Hepatocyte (in vitro differentiated cells): ENCODE measurements around the gene ABCA10. TPM values are rescaled to one million over a fixed set of nuclear protein-coding genes. Genes with fewer than 3 reads are reported as not detected.

Experiments
- DNase-seq: peaks from one replicate; pipeline ENCODE4 v3.0.0-alpha.2; 2016; ENCODE audit warnings: low spot score
- H2AFZ ChIP-seq: fragments of 200-600 bp; sonication (generic); 2 replicates; pipeline ENCODE4 v1.6.0; 2016; ENCODE audit warnings: antibody characterized with exemption, mild to moderate bottlenecking
- H3K27ac ChIP-seq: fragments of 200-600 bp; sonication (generic); 2 replicates; pipeline ENCODE4 v1.5.1; 2016; ENCODE audit warnings: mild to moderate bottlenecking
- H3K27me3 ChIP-seq: fragments of 200-600 bp; sonication (generic); 2 replicates; pipeline ENCODE4 v1.6.1; 2016
- H3K36me3 ChIP-seq: fragments of 200-600 bp; sonication (generic); replicated peaks from 2 replicates; pipeline ENCODE4 v1.5.1; 2016; ENCODE audit warnings: low read depth; ENCODE audit not compliant: insufficient read depth
- H3K4me1 ChIP-seq: fragments of 200-600 bp; sonication (generic); 2 replicates; pipeline ENCODE4 v1.5.1; 2016; ENCODE audit warnings: mild to moderate bottlenecking, moderate library complexity; ENCODE audit not compliant: insufficient read depth
- H3K4me2 ChIP-seq: fragments of 200-600 bp; sonication (generic); 2 replicates; pipeline ENCODE4 v1.6.0; 2016
- H3K4me3 ChIP-seq: fragments of 200-600 bp; sonication (generic); 2 replicates; pipeline ENCODE4 v1.5.1; 2016; ENCODE audit warnings: mild to moderate bottlenecking
- H3K79me2 ChIP-seq: fragments of 200-600 bp; sonication (generic); 2 replicates; pipeline ENCODE4 v1.6.0; 2017; ENCODE audit warnings: mild to moderate bottlenecking
- H3K9me2 ChIP-seq: fragments of 200-600 bp; sonication (generic); replicated peaks from 2 replicates; pipeline ENCODE4 v1.6.0; 2017; ENCODE audit warnings: mild to moderate bottlenecking; ENCODE audit not compliant: insufficient read depth
- H3K9me3 ChIP-seq: fragments of 200-600 bp; sonication (generic); 2 replicates; pipeline ENCODE4 v1.5.1; 2016; ENCODE audit warnings: low read depth, mild to moderate bottlenecking
- H4K20me1 ChIP-seq: fragments of 200-600 bp; sonication (generic); 2 replicates; pipeline ENCODE4 v1.6.0; 2016; ENCODE audit warnings: mild to moderate bottlenecking; ENCODE audit not compliant: insufficient read depth, poor library complexity, severe bottlenecking
- CTCF ChIP-seq: fragments of 200-600 bp; sonication (generic); IDR thresholded peaks from 2 replicates; pipeline ENCODE4 v1.5.1; 2016; ENCODE audit warnings: antibody characterized with exemption, mild to moderate bottlenecking; ENCODE audit not compliant: poor library complexity
- EZH2 ChIP-seq: fragments of 200-600 bp; sonication (generic); IDR thresholded peaks from 2 replicates; pipeline ENCODE4 v1.6.1; 2016; ENCODE audit warnings: antibody characterized with exemption, mild to moderate bottlenecking, borderline replicate concordance
- EZH2phosphoT487 ChIP-seq: fragments of 200-600 bp; sonication (generic); IDR thresholded peaks from one replicate; pipeline ENCODE4 v1.6.1; 2018; ENCODE audit warnings: antibody characterized with exemption, mild to moderate bottlenecking, low read depth, moderate library complexity; ENCODE audit not compliant: unreplicated experiment, severe bottlenecking
- WGBS: methylation state at CpG from one replicate; pipeline ENCODE4 v1.1.6; 2016; ENCODE audit warnings: low lambda C conversion rate; ENCODE audit errors: missing lambda C conversion rate; 5-methylcytosine and 5-hydroxymethylcytosine counted together
- polyA plus RNA-seq: library from polyadenylated mRNA; unstranded; fragments of >200 nt; fragmentation: Nextera tagmentation; extraction: Ambion mirVana; gene quantifications from 2 replicates; pipeline ENCODE4 v1.2.1, GENCODE V29; 2016
- total RNA-seq: library from RNA; depleted of rRNA; stranded (reverse); fragments of >200 nt; gene quantifications from 2 replicates; pipeline ENCODE4 v1.2.3, GENCODE V29; 2014

The ABCA10 gene
- total and polyA plus RNA-seq, 2 experiments from 2014 or later: 4.7 TPM; not detected in 1

DNA sequence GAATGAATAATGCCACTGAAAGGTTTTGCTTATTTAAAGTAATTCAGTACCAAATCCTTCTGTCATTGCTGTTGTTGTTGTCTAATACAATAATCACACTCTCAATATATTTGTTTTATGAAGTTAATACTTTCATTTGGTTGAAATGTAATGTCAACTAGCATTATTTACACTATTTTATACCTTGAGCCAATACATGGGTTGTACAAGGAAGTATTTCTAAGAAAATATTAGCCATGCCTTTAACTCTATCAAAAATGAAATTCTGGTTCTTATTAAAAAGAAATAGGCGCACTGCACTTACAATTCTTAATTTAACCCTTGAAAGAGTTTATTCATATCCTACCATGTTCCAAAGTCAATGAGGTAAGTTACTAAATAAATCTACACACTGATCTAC is 17.6 kb upstream of the ABCA10 start:
- H3K27ac ChIP-seq: no peak overlapping the region
- H4K20me1 ChIP-seq: no peaks in the 10 kb centered on the region
- no peak for DNase-seq
- no peak overlapping the region for H2AFZ ChIP-seq
- H3K36me3 ChIP-seq: no peaks in the 10 kb centered on the region
- H3K4me1 ChIP-seq: no peaks in the 10 kb centered on the region
- no peaks in the 10 kb centered on the region for H3K9me2 ChIP-seq
- no peak for TF ChIP-seq EZH2
- no peak for TF ChIP-seq EZH2phosphoT487
- no peak for TF ChIP-seq CTCF
- H3K9me3 ChIP-seq: no peaks in the 10 kb centered on the region
- H3K27me3 ChIP-seq: no peaks in the 10 kb centered on the region
- no peak overlapping the region for H3K4me2 ChIP-seq
- no peak overlapping the region for H3K4me3 ChIP-seq
- 48% methylated on average over 1 of the region's 1 CpG for WGBS
- H3K79me2 ChIP-seq: no peaks in the 10 kb centered on the region

- Histone ChIP-seq H3K79me2 (no peaks in the 10 kb centered on the region), H2AFZ (no peak overlapping the region), H3K4me3 (no peak overlapping the region), H3K9me2 (no peaks in the 10 kb centered on the region), H3K4me2 (no peak overlapping the region), H3K4me1 (no peaks in the 10 kb centered on the region), H3K27me3 (no peaks in the 10 kb centered on the region), H3K36me3 (no peaks in the 10 kb centered on the region), H3K27ac (no peak overlapping the region), H4K20me1 (no peaks in the 10 kb centered on the region), H3K9me3 (no peaks in the 10 kb centered on the region)
- TF ChIP-seq CTCF (no peak), EZH2 (no peak), EZH2phosphoT487 (no peak)
- no peak for DNase-seq
- WGBS: 78% methylated on average over 2 of the region's 2 CpGs
These were observed 17.0 kb upstream of the ABCA10 start for GRCh38 chr17:69245617-69246016.

- Histone ChIP-seq H3K9me3 (no peaks in the 10 kb centered on the region), H4K20me1 (no peaks in the 10 kb centered on the region), H3K4me1 (no peaks in the 10 kb centered on the region), H2AFZ (no peak overlapping the region), H3K9me2 (no peaks in the 10 kb centered on the region), H3K27me3 (no peaks in the 10 kb centered on the region), H3K4me2 (no peak overlapping the region), H3K4me3 (no peak overlapping the region), H3K36me3 (no peaks in the 10 kb centered on the region), H3K79me2 (no peaks in the 10 kb centered on the region), H3K27ac (no peak overlapping the region)
- 92% methylated on average over 8 of the region's 8 CpGs for WGBS
- DNase-seq: no peak
- no peak for TF ChIP-seq CTCF
- TF ChIP-seq EZH2: no peak
- TF ChIP-seq EZH2phosphoT487: no peak
These were observed 11.3 kb upstream of the ABCA10 start for GRCh38 chr17:69239611-69240600.
